Measurements from ENCODE around the gene SPAG17.

GRCh38 chr1:118209648-118210047, 24.6 kb upstream of the SPAG17 start:
- TF ChIP-seq RCOR1 (IDR thresholded peaks at IDR 0.05; ENCODE audit: insufficient replicate concordance, low read length) (no peak), CTCF (conservative IDR thresholded peaks at IDR 0.05; ENCODE audit: low read depth, low read length) (no peak), POLR2A (IDR thresholded peaks at IDR 0.05; ENCODE audit: low read depth, low read length) (no peak)

Data from IMR-90 (cell line).